ENCODE measurements around the gene ABCA6. TPM values are rescaled to one million over a fixed set of nuclear protein-coding genes. Genes with fewer than 3 reads are reported as not detected.

The ABCA6 gene
- total and polyA plus RNA-seq, 3 donors from 2014 or later = 3.1 to 16.4 (median 13.8) TPM

- no peak for TF ChIP-seq POLR2A (IDR thresholded peaks at IDR 0.05)
- no peaks in the 10 kb centered on the region for H3K36me3 ChIP-seq (ENCODE audit: low read depth, missing control alignments)
- H3K4me1 ChIP-seq = no peaks in the 10 kb centered on the region
- H3K9me3 ChIP-seq = no peaks in the 10 kb centered on the region
- DNase-seq = no peak
- intact Hi-C loops (cut with DNase I; ENCODE audit: low total_unique reads) = no loop called here
- no peak overlapping the region for H3K27ac ChIP-seq
- H3K4me3 ChIP-seq = no peak overlapping the region
- no peaks in the 10 kb centered on the region for H3K27me3 ChIP-seq
- 37 to 44% methylated on average over 2 of the region's 2 CpGs for WGBS, 2 donors
These were observed 23.6 kb downstream of the ABCA6 start for GRCh38 chr17:69117855-69118784.

DNA sequence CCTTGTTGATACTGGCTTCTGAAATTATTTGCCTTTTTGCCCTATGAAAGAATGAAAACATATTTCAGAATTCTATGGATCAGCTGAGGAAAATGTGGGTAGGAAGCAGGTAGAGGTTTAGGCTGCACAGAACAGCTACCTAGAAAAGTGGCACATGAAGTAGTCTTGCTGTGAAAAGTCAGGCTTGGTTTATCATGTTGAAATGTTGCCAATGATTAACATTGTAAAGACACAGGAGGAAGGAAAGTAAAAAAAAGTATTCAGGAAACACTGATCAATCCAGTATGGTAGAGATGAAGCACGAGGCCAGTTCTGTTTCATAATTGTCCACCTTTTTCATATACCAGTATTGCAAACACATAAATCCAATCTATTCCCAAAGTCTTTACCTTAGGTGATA lies 29.9 kb downstream of the ABCA6 start:
- WGBS, 2 donors = 76 to 82% methylated on average over 1 of the region's 1 CpG
- Histone ChIP-seq H3K4me3 (no peak overlapping the region), H3K9me3 (no peaks in the 10 kb centered on the region), H3K4me1 (no peaks in the 10 kb centered on the region), H3K27me3 (no peaks in the 10 kb centered on the region), H3K27ac (no peak overlapping the region), H3K36me3 (ENCODE audit: low read depth, missing control alignments) (no peaks in the 10 kb centered on the region)
- DNase-seq = no peak
- intact Hi-C loops (cut with DNase I; ENCODE audit: low total_unique reads) = no loop called here
- TF ChIP-seq POLR2A (IDR thresholded peaks at IDR 0.05) = no peak
- TF ChIP-seq, protein P1, sequence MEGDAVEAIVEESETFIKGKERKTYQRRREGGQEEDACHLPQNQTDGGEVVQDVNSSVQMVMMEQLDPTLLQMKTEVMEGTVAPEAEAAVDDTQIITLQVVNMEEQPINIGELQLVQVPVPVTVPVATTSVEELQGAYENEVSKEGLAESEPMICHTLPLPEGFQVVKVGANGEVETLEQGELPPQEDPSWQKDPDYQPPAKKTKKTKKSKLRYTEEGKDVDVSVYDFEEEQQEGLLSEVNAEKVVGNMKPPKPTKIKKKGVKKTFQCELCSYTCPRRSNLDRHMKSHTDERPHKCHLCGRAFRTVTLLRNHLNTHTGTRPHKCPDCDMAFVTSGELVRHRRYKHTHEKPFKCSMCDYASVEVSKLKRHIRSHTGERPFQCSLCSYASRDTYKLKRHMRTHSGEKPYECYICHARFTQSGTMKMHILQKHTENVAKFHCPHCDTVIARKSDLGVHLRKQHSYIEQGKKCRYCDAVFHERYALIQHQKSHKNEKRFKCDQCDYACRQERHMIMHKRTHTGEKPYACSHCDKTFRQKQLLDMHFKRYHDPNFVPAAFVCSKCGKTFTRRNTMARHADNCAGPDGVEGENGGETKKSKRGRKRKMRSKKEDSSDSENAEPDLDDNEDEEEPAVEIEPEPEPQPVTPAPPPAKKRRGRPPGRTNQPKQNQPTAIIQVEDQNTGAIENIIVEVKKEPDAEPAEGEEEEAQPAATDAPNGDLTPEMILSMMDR (IDR thresholded peaks at IDR 0.05) = no peak

GRCh38 chr17:69105907-69106730 lies 35.6 kb downstream of the ABCA6 start:
- Histone ChIP-seq H3K4me3 (no peak overlapping the region), H3K9me3 (no peaks in the 10 kb centered on the region), H3K4me1 (no peaks in the 10 kb centered on the region), H3K27ac (no peak overlapping the region), H3K27me3 (no peaks in the 10 kb centered on the region), H3K36me3 (ENCODE audit: low read depth, missing control alignments) (no peaks in the 10 kb centered on the region)
- TF ChIP-seq, protein P1 (IDR thresholded peaks at IDR 0.05) = no peak
- TF ChIP-seq POLR2A (IDR thresholded peaks at IDR 0.05) = no peak
- intact Hi-C loops (cut with DNase I; ENCODE audit: low total_unique reads) = no loop called here
- DNase-seq = no peak
- WGBS, 2 donors = 87 to 88% methylated on average over 10 of the region's 10 CpGs

DNA sequence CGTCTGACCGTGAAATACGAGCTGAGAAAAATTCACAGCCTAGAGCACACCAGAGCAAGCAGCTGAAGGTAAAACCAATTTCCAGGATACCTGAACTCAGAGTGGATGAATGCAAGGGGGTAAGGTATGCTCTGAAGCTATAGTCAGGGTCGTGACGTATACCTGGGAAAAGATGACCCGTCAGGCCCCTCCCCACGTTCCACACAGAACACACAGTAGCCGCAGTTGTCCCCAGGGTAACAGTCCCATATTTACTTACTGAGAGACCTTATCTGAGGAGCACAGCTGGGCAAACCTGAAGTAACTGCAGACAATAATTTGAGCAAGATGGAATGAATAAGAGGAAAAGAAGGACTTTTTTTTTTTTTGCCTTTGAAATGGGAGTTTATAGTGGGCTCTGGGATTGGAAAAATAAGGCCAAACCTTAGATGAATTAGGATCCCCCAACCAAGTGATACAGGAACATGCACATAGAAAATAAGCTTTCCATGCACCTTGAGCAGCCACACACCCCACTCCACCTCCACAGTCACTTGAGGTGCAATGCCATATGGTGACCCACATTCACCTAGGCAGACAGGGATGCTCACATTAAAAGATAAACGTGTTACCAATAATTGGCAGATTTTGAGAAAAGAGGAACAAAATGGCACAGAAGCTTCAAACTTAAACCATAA lies 38.0 kb downstream of the ABCA6 start:
- no peak for DNase-seq
- intact Hi-C loops (cut with DNase I; ENCODE audit: low total_unique reads) = no loop called here
- H3K4me1 ChIP-seq = no peaks in the 10 kb centered on the region
- no peaks in the 10 kb centered on the region for H3K36me3 ChIP-seq (ENCODE audit: low read depth, missing control alignments)
- H3K9me3 ChIP-seq = no peaks in the 10 kb centered on the region
- no peak for TF ChIP-seq POLR2A (IDR thresholded peaks at IDR 0.05)
- 88 to 95% methylated on average over 9 of the region's 9 CpGs for WGBS, 2 donors
- no peaks in the 10 kb centered on the region for H3K27me3 ChIP-seq
- H3K4me3 ChIP-seq = no peak overlapping the region
- H3K27ac ChIP-seq = no peak overlapping the region

DNA sequence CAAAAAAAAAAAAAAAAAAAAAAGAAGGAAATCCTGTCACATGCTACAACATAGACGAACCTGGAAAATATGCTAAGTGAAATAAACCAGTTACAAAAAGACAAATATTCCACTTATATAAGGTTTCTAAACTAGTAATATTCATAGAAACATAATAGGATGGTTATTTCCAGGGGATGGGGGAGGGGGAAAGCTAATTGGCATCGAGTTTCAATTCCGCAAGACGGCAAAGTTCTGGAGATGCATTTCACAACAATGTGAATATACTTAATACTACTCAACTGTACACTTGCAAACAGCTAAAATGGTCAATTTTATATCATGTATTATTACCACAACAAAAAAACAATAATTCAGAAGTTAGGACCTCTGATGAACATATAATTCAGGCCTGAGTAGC lies 43.1 kb downstream of the ABCA6 start:
- H3K4me1 ChIP-seq = no peaks in the 10 kb centered on the region
- intact Hi-C loops (cut with DNase I; ENCODE audit: low total_unique reads) = no loop called here
- H3K36me3 ChIP-seq (ENCODE audit: low read depth, missing control alignments) = no peaks in the 10 kb centered on the region
- no peaks in the 10 kb centered on the region for H3K9me3 ChIP-seq
- no peak for TF ChIP-seq POLR2A (IDR thresholded peaks at IDR 0.05)
- TF ChIP-seq, protein P1 (IDR thresholded peaks at IDR 0.05) = no peak
- no peak overlapping the region for H3K4me3 ChIP-seq
- 95 to 96% methylated on average over 4 of the region's 4 CpGs for WGBS, 2 donors
- no peaks in the 10 kb centered on the region for H3K27me3 ChIP-seq
- no peak for DNase-seq
- H3K27ac ChIP-seq = no peak overlapping the region

Data from testis (tissue), 3 donors.